ENCODE data around the gene ASH1L.
"Not testable (repeated sequence)": the region's sequence is repeated elsewhere in the genome, so short reads cannot be mapped to it uniquely, and the experiment has no call there.

Gene ASH1L

DNA sequence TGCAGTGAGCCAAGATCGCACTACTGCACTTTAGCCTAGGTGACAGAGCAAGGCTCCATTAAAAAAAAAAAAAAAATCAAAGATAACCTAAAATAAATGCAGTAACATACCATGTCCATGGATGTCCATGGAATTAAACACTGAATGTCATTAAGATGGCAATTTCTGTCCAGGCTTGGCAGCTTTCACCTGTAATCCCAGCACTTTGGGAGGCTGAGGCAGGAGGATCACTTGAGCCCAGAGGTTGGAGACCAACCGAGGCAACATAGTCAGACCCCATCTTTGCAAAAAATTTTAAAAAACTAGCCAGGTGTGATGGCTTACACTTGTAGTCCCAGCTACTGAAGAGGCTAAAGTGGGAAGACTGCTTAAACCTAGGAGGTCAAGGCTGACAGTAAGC is 141.8 kb downstream of the ASH1L start:
- H3K27ac ChIP-seq (replicated peaks) = no peak overlapping the region
- DNase-seq (ENCODE audit: low read depth in 1 of 2, low spot score in 1 of 2) = no peak
- H3K27me3 ChIP-seq (ENCODE audit: insufficient read depth, poor library complexity, severe bottlenecking) = no peaks in the 10 kb centered on the region
- H3K4me3 ChIP-seq (replicated peaks; ENCODE audit: insufficient read depth, low read length) = no peak overlapping the region
- TF ChIP-seq POLR2AphosphoS5 (IDR thresholded peaks at IDR 0.05; ENCODE audit: low read depth) = no peak
- no peak for TF ChIP-seq GABPA (IDR thresholded peaks at IDR 0.05; ENCODE audit: low read depth)
- TF ChIP-seq, protein P1, sequence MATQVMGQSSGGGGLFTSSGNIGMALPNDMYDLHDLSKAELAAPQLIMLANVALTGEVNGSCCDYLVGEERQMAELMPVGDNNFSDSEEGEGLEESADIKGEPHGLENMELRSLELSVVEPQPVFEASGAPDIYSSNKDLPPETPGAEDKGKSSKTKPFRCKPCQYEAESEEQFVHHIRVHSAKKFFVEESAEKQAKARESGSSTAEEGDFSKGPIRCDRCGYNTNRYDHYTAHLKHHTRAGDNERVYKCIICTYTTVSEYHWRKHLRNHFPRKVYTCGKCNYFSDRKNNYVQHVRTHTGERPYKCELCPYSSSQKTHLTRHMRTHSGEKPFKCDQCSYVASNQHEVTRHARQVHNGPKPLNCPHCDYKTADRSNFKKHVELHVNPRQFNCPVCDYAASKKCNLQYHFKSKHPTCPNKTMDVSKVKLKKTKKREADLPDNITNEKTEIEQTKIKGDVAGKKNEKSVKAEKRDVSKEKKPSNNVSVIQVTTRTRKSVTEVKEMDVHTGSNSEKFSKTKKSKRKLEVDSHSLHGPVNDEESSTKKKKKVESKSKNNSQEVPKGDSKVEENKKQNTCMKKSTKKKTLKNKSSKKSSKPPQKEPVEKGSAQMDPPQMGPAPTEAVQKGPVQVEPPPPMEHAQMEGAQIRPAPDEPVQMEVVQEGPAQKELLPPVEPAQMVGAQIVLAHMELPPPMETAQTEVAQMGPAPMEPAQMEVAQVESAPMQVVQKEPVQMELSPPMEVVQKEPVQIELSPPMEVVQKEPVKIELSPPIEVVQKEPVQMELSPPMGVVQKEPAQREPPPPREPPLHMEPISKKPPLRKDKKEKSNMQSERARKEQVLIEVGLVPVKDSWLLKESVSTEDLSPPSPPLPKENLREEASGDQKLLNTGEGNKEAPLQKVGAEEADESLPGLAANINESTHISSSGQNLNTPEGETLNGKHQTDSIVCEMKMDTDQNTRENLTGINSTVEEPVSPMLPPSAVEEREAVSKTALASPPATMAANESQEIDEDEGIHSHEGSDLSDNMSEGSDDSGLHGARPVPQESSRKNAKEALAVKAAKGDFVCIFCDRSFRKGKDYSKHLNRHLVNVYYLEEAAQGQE (IDR thresholded peaks at IDR 0.05; ENCODE audit: insufficient replicate concordance, low read depth) = no peak
- no peak for TF ChIP-seq SPI1 (IDR thresholded peaks at IDR 0.05; ENCODE audit: borderline replicate concordance, low read depth)
- TF ChIP-seq, protein P2, sequence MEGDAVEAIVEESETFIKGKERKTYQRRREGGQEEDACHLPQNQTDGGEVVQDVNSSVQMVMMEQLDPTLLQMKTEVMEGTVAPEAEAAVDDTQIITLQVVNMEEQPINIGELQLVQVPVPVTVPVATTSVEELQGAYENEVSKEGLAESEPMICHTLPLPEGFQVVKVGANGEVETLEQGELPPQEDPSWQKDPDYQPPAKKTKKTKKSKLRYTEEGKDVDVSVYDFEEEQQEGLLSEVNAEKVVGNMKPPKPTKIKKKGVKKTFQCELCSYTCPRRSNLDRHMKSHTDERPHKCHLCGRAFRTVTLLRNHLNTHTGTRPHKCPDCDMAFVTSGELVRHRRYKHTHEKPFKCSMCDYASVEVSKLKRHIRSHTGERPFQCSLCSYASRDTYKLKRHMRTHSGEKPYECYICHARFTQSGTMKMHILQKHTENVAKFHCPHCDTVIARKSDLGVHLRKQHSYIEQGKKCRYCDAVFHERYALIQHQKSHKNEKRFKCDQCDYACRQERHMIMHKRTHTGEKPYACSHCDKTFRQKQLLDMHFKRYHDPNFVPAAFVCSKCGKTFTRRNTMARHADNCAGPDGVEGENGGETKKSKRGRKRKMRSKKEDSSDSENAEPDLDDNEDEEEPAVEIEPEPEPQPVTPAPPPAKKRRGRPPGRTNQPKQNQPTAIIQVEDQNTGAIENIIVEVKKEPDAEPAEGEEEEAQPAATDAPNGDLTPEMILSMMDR (IDR thresholded peaks at IDR 0.05; ENCODE audit: insufficient read depth, low read length) = no peak

DNA sequence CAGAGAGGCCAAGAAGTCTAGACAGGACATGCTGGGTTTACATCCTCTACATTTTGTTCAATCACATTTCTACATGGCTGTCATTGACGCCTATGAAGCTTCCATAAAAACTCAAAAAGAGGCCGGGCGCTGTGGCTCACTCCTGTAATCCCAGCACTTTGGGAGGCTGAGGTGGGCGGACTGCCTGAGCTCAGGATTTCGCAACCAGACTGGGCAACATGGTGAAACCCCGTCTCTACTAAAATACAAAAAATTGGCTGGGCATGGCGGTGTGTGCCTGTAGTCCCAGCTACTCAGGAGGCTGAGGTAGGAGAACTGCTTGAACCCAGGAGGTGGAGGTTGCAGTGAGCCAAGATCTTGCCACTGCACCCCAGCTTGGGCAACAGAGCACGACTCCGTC is 150.8 kb downstream of the ASH1L start:
- not testable (repeated sequence) for H3K27ac ChIP-seq (replicated peaks); H3K27me3 ChIP-seq (ENCODE audit: insufficient read depth, poor library complexity, severe bottlenecking); DNase-seq (ENCODE audit: low read depth in 1 of 2, low spot score in 1 of 2); H3K4me3 ChIP-seq (replicated peaks; ENCODE audit: insufficient read depth, low read length)

DNA sequence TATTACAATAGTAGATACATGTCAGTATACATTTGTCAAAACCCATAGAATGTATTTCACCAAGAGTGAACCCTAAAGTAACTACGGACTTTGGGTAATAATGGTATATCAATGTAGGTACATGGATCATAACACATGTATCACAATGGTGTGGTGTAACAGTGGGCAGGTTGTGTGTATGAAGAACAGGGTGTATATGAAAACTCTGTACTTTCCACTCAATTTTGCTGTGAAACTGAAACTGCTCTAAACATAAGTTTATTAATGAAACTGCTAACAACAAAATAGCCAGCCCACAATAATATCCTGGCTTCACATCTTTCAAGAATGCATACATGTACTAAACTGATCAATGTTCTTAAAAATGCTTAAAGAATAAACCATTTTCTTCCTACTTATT is 151.7 kb downstream of the ASH1L start:
- TF ChIP-seq GABPA (IDR thresholded peaks at IDR 0.05; ENCODE audit: low read depth) = no peak
- TF ChIP-seq, protein P1 (IDR thresholded peaks at IDR 0.05; ENCODE audit: insufficient replicate concordance, low read depth) = no peak
- TF ChIP-seq SPI1 (IDR thresholded peaks at IDR 0.05; ENCODE audit: borderline replicate concordance, low read depth) = no peak
- TF ChIP-seq, protein P2 (IDR thresholded peaks at IDR 0.05; ENCODE audit: insufficient read depth, low read length) = no peak
- TF ChIP-seq POLR2AphosphoS5 (IDR thresholded peaks at IDR 0.05; ENCODE audit: low read depth) = no peak
- H3K27ac ChIP-seq (replicated peaks) = no peak overlapping the region
- no peak overlapping the region for H3K4me3 ChIP-seq (replicated peaks; ENCODE audit: insufficient read depth, low read length)
- no peak for DNase-seq (ENCODE audit: low read depth in 1 of 2, low spot score in 1 of 2)
- no peaks in the 10 kb centered on the region for H3K27me3 ChIP-seq (ENCODE audit: insufficient read depth, poor library complexity, severe bottlenecking)

DNA sequence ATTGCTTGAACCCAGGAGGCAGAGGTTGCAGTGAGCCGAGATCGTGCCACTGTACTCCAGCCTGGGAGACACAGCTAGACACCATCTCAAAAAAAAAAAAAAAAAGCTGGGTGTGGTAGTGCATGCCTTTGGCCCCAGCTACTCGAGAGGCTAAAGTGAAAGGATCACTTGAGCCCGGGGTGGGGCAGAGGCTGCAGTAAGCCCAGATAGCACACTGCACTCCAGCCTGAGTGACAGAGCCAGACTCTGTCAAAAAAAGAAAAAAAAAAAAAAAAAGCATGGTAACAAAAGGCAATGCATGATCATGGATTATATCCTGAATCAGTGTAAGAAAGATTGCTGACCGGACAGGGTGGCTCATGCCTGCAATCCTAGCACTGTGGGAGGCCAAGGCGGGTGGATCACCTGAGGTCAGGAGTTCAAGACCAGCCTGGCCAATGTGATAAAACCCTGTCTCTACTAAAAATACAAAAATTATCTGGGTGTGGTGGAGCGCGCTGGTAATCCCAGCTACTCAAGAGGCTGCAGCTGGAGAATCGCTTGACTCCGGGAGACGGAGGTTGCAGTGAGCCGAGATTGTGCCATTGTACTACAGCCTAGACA is 165.6 kb downstream of the ASH1L start:
- no peak for TF ChIP-seq GABPA (IDR thresholded peaks at IDR 0.05; ENCODE audit: low read depth)
- TF ChIP-seq POLR2AphosphoS5 (IDR thresholded peaks at IDR 0.05; ENCODE audit: low read depth) = no peak
- TF ChIP-seq, protein P1 (IDR thresholded peaks at IDR 0.05; ENCODE audit: insufficient replicate concordance, low read depth) = no peak
- TF ChIP-seq, protein P2 (IDR thresholded peaks at IDR 0.05; ENCODE audit: insufficient read depth, low read length) = no peak
- TF ChIP-seq SPI1 (IDR thresholded peaks at IDR 0.05; ENCODE audit: borderline replicate concordance, low read depth) = no peak
- DNase-seq (ENCODE audit: low read depth in 1 of 2, low spot score in 1 of 2) = no peak

More for the DNA sequence above, 165.6 kb downstream of the ASH1L start:
- Histone ChIP-seq H3K27me3 (ENCODE audit: insufficient read depth, poor library complexity, severe bottlenecking) (no peaks in the 10 kb centered on the region), H3K27ac (replicated peaks) (no peak overlapping the region), H3K4me3 (replicated peaks; ENCODE audit: insufficient read depth, low read length) (no peak overlapping the region)
